Activated naive CD4-positive, alpha-beta T cell treated with anti-CD3 and anti-CD28 coated beads, Interleukin-2, amount 50 U/mL, for 72 hours (primary cell): Measurements from ENCODE around the gene AS3MT. TPM values are rescaled to one million over a fixed set of nuclear protein-coding genes. Genes with fewer than 3 reads are reported as not detected.
"Not testable (repeated sequence)": the region's sequence is repeated elsewhere in the genome, so short reads cannot be mapped to it uniquely, and the experiment has no call there.

ENCODE experiments used
- ATAC-seq, 2 donors: fragments of 150-1000 bp; cut with Tn5 transposase; 2 replicates each; pipeline ENCODE4 v1.10.0; 2021; ENCODE audit warnings: mild to moderate bottlenecking in 2 of 2, moderate library complexity in 2 of 2
- DNase-seq, 2 donors: peaks; one replicate each; pipeline ENCODE4 v3.0.0; 2021 to 2022; ENCODE audit warnings: low spot score in 2 of 2
- H3K27ac Mint-ChIP-seq, 2 donors: one replicate each; pipeline ENCODE4 v1.8.0; 2022; ENCODE audit warnings: mild to moderate bottlenecking in 2 of 2, mixed read lengths in 2 of 2
- H3K36me3 Mint-ChIP-seq, 2 donors: one replicate each; pipeline ENCODE4 v1.8.0; 2022; ENCODE audit warnings: mixed read lengths in 2 of 2
- H3K9me3 Mint-ChIP-seq, 2 donors: one replicate each; pipeline ENCODE4 v1.8.0; 2022; ENCODE audit warnings: mixed read lengths in 2 of 2
- total RNA-seq, 2 donors: library from RNA; stranded (reverse); gene quantifications; one replicate each; pipeline ENCODE4 v1.2.3, GENCODE V29; 2022

The AS3MT gene
- total RNA-seq, 2 donors from 2014 or later, result not detected

- H3K36me3 Mint-ChIP-seq, result no peaks in the 10 kb centered on the region
- no peak for ATAC-seq
- no peak for DNase-seq
- H3K9me3 Mint-ChIP-seq, result no peaks in the 10 kb centered on the region
- no peak overlapping the region for H3K27ac Mint-ChIP-seq
Observed at GRCh38 chr10:102900006-102900405, 30.7 kb downstream of the AS3MT start.

GRCh38 chr10:102904346-102904745 is 35.1 kb downstream of the AS3MT start:
- Mint-ChIP-seq H3K36me3 (no peaks in the 10 kb centered on the region), H3K27ac (no peak overlapping the region), H3K9me3 (no peaks in the 10 kb centered on the region)
- DNase-seq (no peak), ATAC-seq (no peak)

GRCh38 chr10:102906507-102906906 is 37.2 kb downstream of the AS3MT start:
- H3K27ac Mint-ChIP-seq, result no peak overlapping the region
- DNase-seq, result no peak
- no peaks in the 10 kb centered on the region for H3K9me3 Mint-ChIP-seq
- ATAC-seq, result no peak
- no peaks in the 10 kb centered on the region for H3K36me3 Mint-ChIP-seq

GRCh38 chr10:102914781-102915180 is 45.5 kb downstream of the AS3MT start:
- DNase-seq (no peak), ATAC-seq (no peak)
- Mint-ChIP-seq H3K27ac (no peak overlapping the region), H3K36me3 (peaks cover 0 to 7% of the 10 kb centered on the region in 2 donors), H3K9me3 (no peaks in the 10 kb centered on the region)

GRCh38 chr10:102916173-102916572 is 46.9 kb downstream of the AS3MT start:
- ATAC-seq, result no peak
- DNase-seq, result no peak
- Mint-ChIP-seq H3K36me3 (peaks cover 0 to 14% of the 10 kb centered on the region in 2 donors), H3K27ac (peak overlapping the region in 1 of 2 donors; percentile 2), H3K9me3 (no peaks in the 10 kb centered on the region)

GRCh38 chr10:102917314-102917961 is 48.2 kb downstream of the AS3MT start:
- H3K27ac Mint-ChIP-seq, result peak overlapping the region; percentile 81 to 92
- peaks cover 0 to 14% of the 10 kb centered on the region in 2 donors for H3K36me3 Mint-ChIP-seq
- ATAC-seq (peak; percentile 55 to 56), DNase-seq (peak; percentile 85 to 87)
- H3K9me3 Mint-ChIP-seq, result no peaks in the 10 kb centered on the region

GRCh38 chr10:102917962-102918816 is 48.9 kb downstream of the AS3MT start, which contains the start of gene CNNM2:
Gene CNNM2, plus strand, starts transcription at chr10:102918294. Its CDS starts 187 bp downstream, at chr10:102918481.
- Mint-ChIP-seq H3K27ac (peak within 1 kb of the TSS; percentile 91 to 92), H3K9me3 (no peaks in the 10 kb centered on the region), H3K36me3 (peaks cover 0 to 14% of the 10 kb centered on the region in 2 donors)
- peak; percentile 98 to 99 for DNase-seq
- ATAC-seq, result peak; percentile 90 to 93

- no peaks in the 10 kb centered on the region for H3K9me3 Mint-ChIP-seq
- peak overlapping the region in 1 of 2 donors; percentile 92 for H3K27ac Mint-ChIP-seq
- H3K36me3 Mint-ChIP-seq, result peaks cover 0 to 14% of the 10 kb centered on the region in 2 donors
- no peak for ATAC-seq
- DNase-seq, result peak; percentile 49 to 58
Observed at GRCh38 chr10:102918817-102919245, 49.6 kb downstream of the AS3MT start.

GRCh38 chr10:102919246-102919959 is 50.1 kb downstream of the AS3MT start:
- DNase-seq, result peak in 1 of 2 donors; percentile 9
- Mint-ChIP-seq H3K9me3 (no peaks in the 10 kb centered on the region), H3K36me3 (peaks cover 0 to 14% of the 10 kb centered on the region in 2 donors), H3K27ac (peak overlapping the region in 1 of 2 donors; percentile 92)
- ATAC-seq, result no peak

- peaks cover 0 to 14% of the 10 kb centered on the region in 2 donors for H3K36me3 Mint-ChIP-seq
- ATAC-seq (no peak), DNase-seq (no peak)
- no peaks in the 10 kb centered on the region for H3K9me3 Mint-ChIP-seq
- no peak overlapping the region for H3K27ac Mint-ChIP-seq
Observed at GRCh38 chr10:102919992-102920739, 50.9 kb downstream of the AS3MT start.

GRCh38 chr10:102923601-102924000 is 54.3 kb downstream of the AS3MT start:
- H3K9me3 Mint-ChIP-seq, result no peaks in the 10 kb centered on the region
- no peak for DNase-seq

GRCh38 chr10:102926842-102927241 is 57.6 kb downstream of the AS3MT start:
- Mint-ChIP-seq H3K36me3 (peaks cover 0 to 6% of the 10 kb centered on the region in 2 donors), H3K27ac (no peak overlapping the region), H3K9me3 (no peaks in the 10 kb centered on the region)
- no peak for DNase-seq
- no peak for ATAC-seq

More at GRCh38 chr10:102923601-102924000, 54.3 kb downstream of the AS3MT start:
- no peak overlapping the region for H3K27ac Mint-ChIP-seq
- peaks cover 6 to 14% of the 10 kb centered on the region in 2 donors for H3K36me3 Mint-ChIP-seq
- no peak for ATAC-seq

- peak; percentile 37 to 59 for ATAC-seq
- no peak for DNase-seq
- Mint-ChIP-seq H3K27ac (peak overlapping the region in 1 of 2 donors; percentile 60), H3K36me3 (peaks cover 0 to 6% of the 10 kb centered on the region in 2 donors), H3K9me3 (no peaks in the 10 kb centered on the region)
Observed at GRCh38 chr10:102927311-102928010, 58.2 kb downstream of the AS3MT start.

- not testable (repeated sequence) for H3K27ac Mint-ChIP-seq, ATAC-seq, H3K36me3 Mint-ChIP-seq, H3K9me3 Mint-ChIP-seq, DNase-seq
Observed at GRCh38 chr10:102928442-102928841, 59.2 kb downstream of the AS3MT start.

- DNase-seq, result no peak
- Mint-ChIP-seq H3K36me3 (peaks cover 0 to 6% of the 10 kb centered on the region in 2 donors), H3K27ac (no peak overlapping the region), H3K9me3 (no peaks in the 10 kb centered on the region)
- ATAC-seq, result no peak
Observed at GRCh38 chr10:102930720-102931119, 61.5 kb downstream of the AS3MT start.
